ENCODE data around the gene CYSLTR2. TPM values are rescaled to one million over a fixed set of nuclear protein-coding genes. Genes with fewer than 3 reads are reported as not detected.

The CYSLTR2 gene
- total and polyA plus RNA-seq, 2 of the 8 experiments (the other 6 are each of a cell fraction or from before 2014, with no cell fraction given) = not detected

DNA sequence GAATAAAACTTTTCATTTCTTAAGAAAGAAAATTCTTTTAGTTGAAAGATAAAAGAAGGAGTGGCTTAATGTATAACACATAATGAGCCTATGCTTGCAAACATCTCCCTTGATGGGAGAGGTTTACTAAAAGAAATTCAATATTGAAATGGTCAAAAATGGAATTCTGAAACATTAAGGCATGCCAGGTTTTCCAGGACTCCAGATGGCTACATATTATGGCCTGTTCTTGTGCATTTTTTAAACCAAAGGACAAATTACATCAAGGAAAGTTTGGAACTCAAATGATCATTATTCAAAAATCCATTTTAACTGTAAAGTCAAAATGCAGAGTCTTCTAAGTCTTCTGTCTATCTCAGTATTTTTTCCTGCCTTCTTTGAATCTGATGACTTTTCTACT, 19.1 kb upstream of the CYSLTR2 start:
- H3K79me2 ChIP-seq (ENCODE audit: control insufficient read depth in 1 of 2, insufficient read depth in 2 of 2, low read length in 2 of 2) = no peaks in the 10 kb centered on the region
- TF ChIP-seq SP1 (IDR thresholded peaks at IDR 0.05; ENCODE audit: low read depth, low read length) (no peak), TBP (IDR thresholded peaks at IDR 0.05; ENCODE audit: low read depth, low read length) (no peak), ATF2 (IDR thresholded peaks at IDR 0.05; ENCODE audit: low read length) (no peak), ASH2L (IDR thresholded peaks at IDR 0.05; ENCODE audit: low read length) (no peak), BACH1 (IDR thresholded peaks at IDR 0.05; ENCODE audit: low read length) (no peak), CHD2 (IDR thresholded peaks at IDR 0.05; ENCODE audit: low read length) (no peak), SIN3A (conservative IDR thresholded peaks at IDR 0.05 in 1 of 2, IDR thresholded peaks at IDR 0.05 in 1 of 2; ENCODE audit: low read depth in 1 of 2, low read length in 2 of 2) (no peak), SUZ12 (IDR thresholded peaks at IDR 0.05; ENCODE audit: low read length) (no peak), RXRA (IDR thresholded peaks at IDR 0.05; ENCODE audit: insufficient read depth, low read depth, low read length) (no peak), TCF12 (IDR thresholded peaks at IDR 0.05; ENCODE audit: low read depth, low read length) (no peak), KDM1A (IDR thresholded peaks at IDR 0.05; ENCODE audit: borderline replicate concordance, low read length) (no peak)

More for the DNA sequence above, 19.1 kb upstream of the CYSLTR2 start:
- H3K23ac ChIP-seq (ENCODE audit: insufficient read length) = no peak overlapping the region
- no peaks in the 10 kb centered on the region for H3K79me1 ChIP-seq (ENCODE audit: low read depth, low read length)
- no peak overlapping the region for H3K18ac ChIP-seq (ENCODE audit: extremely low read depth, low read length)
- H4K5ac ChIP-seq (ENCODE audit: insufficient read length, low read depth, low read length) = no peak overlapping the region
- H3K4me3 ChIP-seq (ENCODE audit: extremely low read depth in 1 of 4, insufficient read depth in 2 of 4, low read depth in 3 of 4, low read length in 4 of 4) = no peak overlapping the region
- no peak overlapping the region for H2BK120ac ChIP-seq (replicated peaks; ENCODE audit: low read depth, low read length)
- no peak overlapping the region for H3K56ac ChIP-seq (replicated peaks; ENCODE audit: insufficient read length, low read depth, low read length)
- no peak overlapping the region for H2AFZ ChIP-seq (ENCODE audit: low read length)
- H3K4ac ChIP-seq (replicated peaks; ENCODE audit: insufficient read length, low read depth, low read length) = no peak overlapping the region
- H2BK5ac ChIP-seq (ENCODE audit: low read depth, low read length) = no peak overlapping the region
- no peak overlapping the region for H3K27ac ChIP-seq (ENCODE audit: low read depth, low read length)
- no peak overlapping the region for H3K9ac ChIP-seq (replicated peaks in 1 of 4; ENCODE audit: extremely low read depth in 1 of 4, low read depth in 3 of 4, low read length in 3 of 4)
- H4K20me1 ChIP-seq (replicated peaks in 1 of 2; ENCODE audit: control insufficient read depth in 1 of 2, insufficient read depth in 2 of 2, low read length in 2 of 2) = no peaks in the 10 kb centered on the region
- H4K91ac ChIP-seq (replicated peaks; ENCODE audit: insufficient read length, low read length) = no peak overlapping the region
- no peak overlapping the region for H3K4me2 ChIP-seq (ENCODE audit: insufficient read depth in 1 of 2, low read depth in 2 of 2, low read length in 2 of 2)
- H3K9me3 ChIP-seq (ENCODE audit: insufficient read depth in 2 of 2, low read depth in 1 of 2, low read length in 1 of 2) = peaks cover 9 to 11% of the 10 kb centered on the region in 2 experiments; a peak in 3 of 4 replicates
- DNase-seq (ENCODE audit: low read depth in 1 of 2, low spot score in 2 of 2) = no peak
- POLR2A ChIA-PET (ENCODE audit: partially characterized antibody) = no interaction called here
- H3K14ac ChIP-seq (ENCODE audit: insufficient read length) = no peak overlapping the region
- no peaks in the 10 kb centered on the region for H3K36me3 ChIP-seq (ENCODE audit: control insufficient read depth in 2 of 4, insufficient read depth in 4 of 4, low read length in 3 of 4)
- H2AK5ac ChIP-seq (ENCODE audit: low read depth, low read length) = no peak overlapping the region
- no peak overlapping the region for H4K8ac ChIP-seq (ENCODE audit: extremely low read depth, insufficient read depth, low read length)
- CTCF ChIA-PET (ENCODE audit: partially characterized antibody) = no interaction called here
- FAIRE-seq = no peak
- H3K4me1 ChIP-seq (replicated peaks in 1 of 4; ENCODE audit: control insufficient read depth in 3 of 4, insufficient read depth in 4 of 4, low read length in 3 of 4) = no peaks in the 10 kb centered on the region
- H3K23me2 ChIP-seq (ENCODE audit: low read depth, low read length) = no peaks in the 10 kb centered on the region
- no peaks in the 10 kb centered on the region for H3K27me3 ChIP-seq (replicated peaks in 1 of 4; ENCODE audit: control insufficient read depth in 3 of 4, extremely low read depth in 1 of 4, insufficient read depth in 3 of 4, low read length in 3 of 4)
- no peak overlapping the region for H2BK12ac ChIP-seq (ENCODE audit: low read depth, low read length)
- H2BK20ac ChIP-seq (ENCODE audit: low read length) = no peak overlapping the region
- H2BK15ac ChIP-seq (ENCODE audit: low read length) = no peak overlapping the region
